K562 (cell line): ENCODE results near the gene TRPV5.

Source experiments
- CBFB ChIP-seq: sonication (generic); formaldehyde crosslinking; IDR thresholded peaks from 2 replicates; pipeline ENCODE4 v1.4.0; 2020; ENCODE audit warnings: mild to moderate bottlenecking, missing genetic modification reagents
- CTCF ChIP-seq, 3 experiments: IDR thresholded peaks in 2 of 3; conservative IDR thresholded peaks in 1 of 3; 2 replicates each; pipeline ENCODE4 v1.5.1; 2011 to 2012; ENCODE audit warnings: low read length in 3 of 3, mild to moderate bottlenecking in 3 of 3, control low read depth in 2 of 3, improper control_type of control experiment in 1 of 3, inconsistent platforms in 1 of 3, low read depth in 1 of 3, mixed read lengths in 1 of 3, moderate library complexity in 1 of 3; ENCODE audit not compliant: insufficient read depth in 2 of 3
- HNRNPK ChIP-seq: fragments of 200-400 bp; formaldehyde crosslinking; IDR thresholded peaks from one replicate; pipeline ENCODE4 v1.6.1; 2018; ENCODE audit warnings: mild to moderate bottlenecking, low read depth, low read length; ENCODE audit not compliant: poor library complexity, severe bottlenecking
- NFE2 ChIP-seq: IDR thresholded peaks from 2 replicates; pipeline ENCODE4 v1.6.1; 2014; ENCODE audit warnings: antibody characterized with exemption, low read depth
- NR3C1 ChIP-seq: sonication (generic); formaldehyde crosslinking; IDR thresholded peaks from 2 replicates; pipeline ENCODE4 v1.8.1; 2022; ENCODE audit warnings: missing genetic modification reagents
- POLR2AphosphoS5 ChIP-seq: IDR thresholded peaks from 2 replicates; pipeline ENCODE4 v1.6.1; 2011; ENCODE audit warnings: mild to moderate bottlenecking, low read depth, low read length, moderate library complexity; ENCODE audit not compliant: control insufficient read depth, insufficient read depth
- SAP30 ChIP-seq: fragments of 200-600 bp; sonication (generic); IDR thresholded peaks from 2 replicates; pipeline ENCODE4 v1.6.1; 2012; ENCODE audit warnings: borderline replicate concordance, low read depth, mild to moderate bottlenecking, moderate library complexity, low read length, control low read depth, inconsistent platforms; ENCODE audit not compliant: insufficient read depth, poor library complexity, severe bottlenecking
- SMAD2 ChIP-seq: fragments of 150-350 bp; IDR thresholded peaks from 2 replicates; pipeline ENCODE4 v1.6.1; 2014; ENCODE audit warnings: low read depth, mild to moderate bottlenecking, low read length
- U2AF2 ChIP-seq: fragments of 200-400 bp; formaldehyde crosslinking; optimal IDR thresholded peaks from 2 replicates; pipeline ENCODE3; 2017; ENCODE audit warnings: low read depth, mild to moderate bottlenecking, low read length
- ZBTB49 ChIP-seq: sonication (generic); formaldehyde crosslinking; IDR thresholded peaks from 2 replicates; pipeline ENCODE4 v1.8.0; 2022; ENCODE audit warnings: missing genetic modification reagents, mild to moderate bottlenecking, borderline replicate concordance
- ZNF121 ChIP-seq: sonication (generic); formaldehyde crosslinking; conservative IDR thresholded peaks from 2 replicates; pipeline ENCODE4 v1.8.0; 2022; ENCODE audit warnings: missing genetic modification reagents

GRCh38 chr7:142974626-142975025 lies 41.1 kb upstream of the TRPV5 start:
- no peak for TF ChIP-seq SAP30
- TF ChIP-seq SMAD2 = no peak
- TF ChIP-seq CTCF (IDR thresholded peaks at IDR 0.05 in 2 of 3, conservative IDR thresholded peaks at IDR 0.05 in 1 of 3; ENCODE audit: insufficient read depth in 2 of 3, low read depth in 1 of 3, low read length in 3 of 3) = no peak
- no peak for TF ChIP-seq ZBTB49 (CRISPR knock-in tag)
- TF ChIP-seq HNRNPK = no peak
- TF ChIP-seq NFE2 = no peak
- TF ChIP-seq ZNF121 (CRISPR knock-in tag) = no peak
- TF ChIP-seq POLR2AphosphoS5 = no peak
- TF ChIP-seq NR3C1 = no peak
- TF ChIP-seq CBFB (CRISPR knock-in tag) = no peak
- TF ChIP-seq U2AF2 = no peak
